Keratinocyte (primary cell): ENCODE results near the gene CFAP77. TPM values are rescaled to one million over a fixed set of nuclear protein-coding genes. Genes with fewer than 3 reads are reported as not detected.

Source experiments
- DNase-seq: peaks from one replicate; pipeline ENCODE4 v3.0.0-alpha.2; 2011; ENCODE audit warnings: low read depth, missing footprints, low spot score
- FAIRE-seq: peaks from 2 replicates; lab custom pipeline; 2011; peaks lifted over from hg19 to GRCh38; lab: Jason Lieb, UNC
- H2AFZ ChIP-seq: 2 replicates; pipeline ENCODE4 v1.6.0; 2012; ENCODE audit warnings: low read length, control low read depth, inconsistent platforms; ENCODE audit not compliant: control insufficient read depth
- H3K27ac ChIP-seq: 2 replicates; pipeline ENCODE4 v1.5.1; 2011; ENCODE audit warnings: low read length; ENCODE audit not compliant: control insufficient read depth, insufficient read depth
- H3K27me3 ChIP-seq: 3 replicates; pipeline ENCODE4 v1.6.0; 2011; ENCODE audit warnings: low read length; ENCODE audit not compliant: control insufficient read depth, insufficient read depth; ENCODE audit errors: extremely low read depth
- H3K36me3 ChIP-seq, 2 experiments: 2 replicates in 1 of 2; 3 replicates in 1 of 2; pipeline ENCODE4 v1.5.1; 2011; ENCODE audit warnings: low read length in 2 of 2, mild to moderate bottlenecking in 1 of 2; ENCODE audit not compliant: control insufficient read depth in 2 of 2, insufficient read depth in 2 of 2; ENCODE audit errors: extremely low read depth in 1 of 2
- H3K4me1 ChIP-seq: 3 replicates; pipeline ENCODE4 v1.5.1; 2011; ENCODE audit warnings: low read length; ENCODE audit not compliant: control insufficient read depth, insufficient read depth; ENCODE audit errors: extremely low read depth
- H3K4me2 ChIP-seq: 3 replicates; pipeline ENCODE4 v1.6.0; 2011; ENCODE audit warnings: low read depth, low read length; ENCODE audit not compliant: control insufficient read depth, insufficient read depth; ENCODE audit errors: extremely low read depth
- H3K4me3 ChIP-seq, 3 experiments: fragments of 200-600 bp in 1 of 3; sonication (generic) in 1 of 3; 2 replicates in 2 of 3; 3 replicates in 1 of 3; pipeline ENCODE4 v1.5.1; 2011 to 2016; ENCODE audit warnings: low read length in 3 of 3, mild to moderate bottlenecking in 3 of 3, control low read depth in 2 of 3, inconsistent platforms in 1 of 3, low read depth in 1 of 3, mixed read lengths in 1 of 3, mixed run types in 1 of 3, moderate library complexity in 1 of 3; ENCODE audit not compliant: control insufficient read depth in 2 of 3, insufficient read depth in 2 of 3; ENCODE audit errors: extremely low read depth in 1 of 3
- H3K79me2 ChIP-seq: 2 replicates; pipeline ENCODE4 v1.6.0; 2012; ENCODE audit warnings: low read length; ENCODE audit not compliant: control insufficient read depth, insufficient read depth
- H3K9ac ChIP-seq: 3 replicates; pipeline ENCODE4 v1.6.0; 2011; ENCODE audit warnings: low read length; ENCODE audit not compliant: control insufficient read depth, insufficient read depth; ENCODE audit errors: extremely low read depth
- H3K9me1 ChIP-seq: 3 replicates; pipeline ENCODE4 v1.6.0; 2011; ENCODE audit warnings: low read length; ENCODE audit not compliant: control insufficient read depth, insufficient read depth; ENCODE audit errors: extremely low read depth
- H3K9me3 ChIP-seq: 2 replicates; pipeline ENCODE4 v1.5.1; 2012; ENCODE audit warnings: low read depth, low read length; ENCODE audit not compliant: control insufficient read depth
- H4K20me1 ChIP-seq: 3 replicates; pipeline ENCODE4 v1.6.0; 2011; ENCODE audit warnings: low read length; ENCODE audit not compliant: control insufficient read depth, insufficient read depth; ENCODE audit errors: extremely low read depth
- CTCF ChIP-seq, 3 experiments: IDR thresholded peaks in 1 of 3; conservative IDR thresholded peaks in 1 of 3; optimal IDR thresholded peaks in 1 of 3; 2 replicates in 2 of 3; 3 replicates in 1 of 3; pipeline versions ENCODE3 to v1.5.1; 2011; ENCODE audit warnings: low read length in 3 of 3, mild to moderate bottlenecking in 3 of 3, moderate library complexity in 2 of 3, control low read depth in 1 of 3, inconsistent platforms in 1 of 3; ENCODE audit not compliant: insufficient read depth in 2 of 3; ENCODE audit errors: extremely low read depth in 1 of 3
- EZH2 ChIP-seq: IDR thresholded peaks from one replicate; pipeline ENCODE4 v1.6.1; 2012; ENCODE audit warnings: inconsistent platforms, mild to moderate bottlenecking, low read length, moderate library complexity
- dilution Hi-C: fragments of 300-500 bp; cut with MboI; formaldehyde crosslinking; loops from one replicate; pipeline ENCODE4 v1.7.0; 2020; ENCODE audit warnings: low sequenced_read_pairs; ENCODE audit not compliant: extremely low pct_ligation_motif_present
- polyA plus RNA-seq, 5 experiments: library from polyadenylated mRNA; depleted of rRNA in 3 of 5; stranded (reverse) in 3 of 5; stranded (forward) in 1 of 5; unstranded in 1 of 5; fragments of >200 nt; gene quantifications; 1 replicate in 1 of 5; 2 replicates in 3 of 5; 3 replicates in 1 of 5; pipeline versions ENCODE4 v1.2.1 to v1.2.3, GENCODE V29; 2011 to 2012; ENCODE audit warnings: missing spikeins in 2 of 5, low read depth in 1 of 5, low replicate concordance in 1 of 5

CFAP77 gene
- polyA plus RNA-seq, 1 donor (not counting 4 experiments of a cell fraction or from before 2014, with no cell fraction given): not detected

- H3K4me1 ChIP-seq: no peaks in the 10 kb centered on the region
- no peaks in the 10 kb centered on the region for H4K20me1 ChIP-seq
- no peaks in the 10 kb centered on the region for H3K36me3 ChIP-seq
- H3K27ac ChIP-seq: no peak overlapping the region
- H3K9ac ChIP-seq: no peak overlapping the region
- no peaks in the 10 kb centered on the region for H3K9me3 ChIP-seq
- peaks cover 40% of the 10 kb centered on the region for H3K27me3 ChIP-seq
- dilution Hi-C loops: no loop called here
- FAIRE-seq: no peak
- no peak overlapping the region for H3K4me2 ChIP-seq
- TF ChIP-seq EZH2: no peak
- TF ChIP-seq CTCF (optimal IDR thresholded peaks at IDR 0.05 in 1 of 3, IDR thresholded peaks at IDR 0.05 in 1 of 3, conservative IDR thresholded peaks at IDR 0.05 in 1 of 3; ENCODE audit: extremely low read depth in 1 of 3, insufficient read depth in 2 of 3, low read length in 3 of 3): no peak
- no peak overlapping the region for H2AFZ ChIP-seq
- no peaks in the 10 kb centered on the region for H3K9me1 ChIP-seq
- no peak overlapping the region for H3K4me3 ChIP-seq
- no peaks in the 10 kb centered on the region for H3K79me2 ChIP-seq
- no peak for DNase-seq
Observed at GRCh38 chr9:132506977-132507669, 97.1 kb downstream of the CFAP77 start.

GRCh38 chr9:132507670-132508469, 97.9 kb downstream of the CFAP77 start:
- H3K9ac ChIP-seq: no peak overlapping the region
- H3K4me3 ChIP-seq: no peak overlapping the region
- no peaks in the 10 kb centered on the region for H4K20me1 ChIP-seq
- no peaks in the 10 kb centered on the region for H3K79me2 ChIP-seq
- peaks cover 40% of the 10 kb centered on the region for H3K27me3 ChIP-seq
- H3K4me2 ChIP-seq: no peak overlapping the region
- H3K9me1 ChIP-seq: no peaks in the 10 kb centered on the region
- FAIRE-seq (peak; percentile 48), DNase-seq (no peak)
- H3K4me1 ChIP-seq: no peaks in the 10 kb centered on the region
- H3K9me3 ChIP-seq: no peaks in the 10 kb centered on the region
- H3K36me3 ChIP-seq: no peaks in the 10 kb centered on the region
- H3K27ac ChIP-seq: no peak overlapping the region
- peak; percentile 75 to 85 (median 79) for TF ChIP-seq CTCF (optimal IDR thresholded peaks at IDR 0.05 in 1 of 3, IDR thresholded peaks at IDR 0.05 in 1 of 3, conservative IDR thresholded peaks at IDR 0.05 in 1 of 3; ENCODE audit: extremely low read depth in 1 of 3, insufficient read depth in 2 of 3, low read length in 3 of 3)
- no peak for TF ChIP-seq EZH2
- dilution Hi-C loops: no loop called here
- H2AFZ ChIP-seq: no peak overlapping the region
